Upper lobe of left lung (tissue), 4 donors: ENCODE data around the gene SLC6A20.

ENCODE experiments used
- EP300 ChIP-seq, 4 donors: sonication (generic); formaldehyde crosslinking; IDR thresholded peaks; one replicate each; pipeline ENCODE4 v1.5.1; 2017; ENCODE audit warnings: antibody characterized with exemption in 4 of 4, control low read depth in 2 of 4
- POLR2A ChIP-seq, 4 donors: fragments of 450-650 bp; IDR thresholded peaks; one replicate each; pipeline ENCODE4 v1.5.1; 2016 to 2017; ENCODE audit warnings: antibody characterized with exemption in 4 of 4, mild to moderate bottlenecking in 2 of 4
- POLR2AphosphoS5 ChIP-seq, 2 donors: sonication (generic); formaldehyde crosslinking; IDR thresholded peaks; one replicate each; pipeline ENCODE4 v1.5.1; 2017; ENCODE audit warnings: antibody characterized with exemption in 2 of 2
- TF ChIP-seq, protein P1 (sequence below), 6 experiments: fragments of 450-650 bp in 4 of 6; fragments of 200-600 bp in 2 of 6; sonication (generic) in 2 of 6; IDR thresholded peaks; one replicate each; pipeline ENCODE4 v1.5.1; 2016 to 2019; ENCODE audit warnings: antibody characterized with exemption in 6 of 6

GRCh38 chr3:45751537-45752242 is 44.6 kb downstream of the SLC6A20 start:
- TF ChIP-seq POLR2AphosphoS5 (IDR thresholded peaks at IDR 0.05): no peak
- TF ChIP-seq, protein P1, sequence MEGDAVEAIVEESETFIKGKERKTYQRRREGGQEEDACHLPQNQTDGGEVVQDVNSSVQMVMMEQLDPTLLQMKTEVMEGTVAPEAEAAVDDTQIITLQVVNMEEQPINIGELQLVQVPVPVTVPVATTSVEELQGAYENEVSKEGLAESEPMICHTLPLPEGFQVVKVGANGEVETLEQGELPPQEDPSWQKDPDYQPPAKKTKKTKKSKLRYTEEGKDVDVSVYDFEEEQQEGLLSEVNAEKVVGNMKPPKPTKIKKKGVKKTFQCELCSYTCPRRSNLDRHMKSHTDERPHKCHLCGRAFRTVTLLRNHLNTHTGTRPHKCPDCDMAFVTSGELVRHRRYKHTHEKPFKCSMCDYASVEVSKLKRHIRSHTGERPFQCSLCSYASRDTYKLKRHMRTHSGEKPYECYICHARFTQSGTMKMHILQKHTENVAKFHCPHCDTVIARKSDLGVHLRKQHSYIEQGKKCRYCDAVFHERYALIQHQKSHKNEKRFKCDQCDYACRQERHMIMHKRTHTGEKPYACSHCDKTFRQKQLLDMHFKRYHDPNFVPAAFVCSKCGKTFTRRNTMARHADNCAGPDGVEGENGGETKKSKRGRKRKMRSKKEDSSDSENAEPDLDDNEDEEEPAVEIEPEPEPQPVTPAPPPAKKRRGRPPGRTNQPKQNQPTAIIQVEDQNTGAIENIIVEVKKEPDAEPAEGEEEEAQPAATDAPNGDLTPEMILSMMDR (IDR thresholded peaks at IDR 0.05): no peak
- no peak for TF ChIP-seq EP300 (IDR thresholded peaks at IDR 0.05)
- no peak for TF ChIP-seq POLR2A (IDR thresholded peaks at IDR 0.05)
